ENCODE measurements around the gene CNPY3. TPM values are rescaled to one million over a fixed set of nuclear protein-coding genes. Genes with fewer than 3 reads are reported as not detected.

Gene CNPY3
- polyA plus RNA-seq, 1 of the 3 experiments (the other 2 are of a cell fraction): 77.5 TPM

GRCh38 chr6:42890311-42891198 is 38.7 kb upstream of the CNPY3 start:
- H3K27me3 ChIP-seq (ENCODE audit: insufficient read depth): no peaks in the 10 kb centered on the region
- peak overlapping the region; percentile 97 to 99 for H3K27ac ChIP-seq (ENCODE audit: low read depth in 2 of 2, low read length in 1 of 2)
- TF ChIP-seq, protein P1, sequence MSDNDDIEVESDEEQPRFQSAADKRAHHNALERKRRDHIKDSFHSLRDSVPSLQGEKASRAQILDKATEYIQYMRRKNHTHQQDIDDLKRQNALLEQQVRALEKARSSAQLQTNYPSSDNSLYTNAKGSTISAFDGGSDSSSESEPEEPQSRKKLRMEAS (IDR thresholded peaks at IDR 0.05; ENCODE audit: low read depth): peak; percentile 79
- TF ChIP-seq RFX5 (IDR thresholded peaks at IDR 0.05; ENCODE audit: low read length): no peak
- peak; percentile 87 for TF ChIP-seq MXI1 (IDR thresholded peaks at IDR 0.05; ENCODE audit: low read depth, low read length)
- TF ChIP-seq SMC3 (IDR thresholded peaks at IDR 0.05; ENCODE audit: low read depth, low read length): no peak
- no peak for TF ChIP-seq FOSL2 (IDR thresholded peaks at IDR 0.05; ENCODE audit: borderline replicate concordance, low read depth)
- peak; percentile 91 for TF ChIP-seq POLR2AphosphoS5 (IDR thresholded peaks at IDR 0.05; ENCODE audit: low read depth, low read length)
- TF ChIP-seq SIN3A (IDR thresholded peaks at IDR 0.05; ENCODE audit: borderline replicate concordance, low read depth, low read length): peak; percentile 58; the same call in 1 of the 2 replicates
- TF ChIP-seq TAF1 (IDR thresholded peaks at IDR 0.05; ENCODE audit: borderline replicate concordance, low read depth, low read length): peak; percentile 89
- peak; percentile 79 for TF ChIP-seq CHD2 (IDR thresholded peaks at IDR 0.05; ENCODE audit: low read length, partially characterized antibody)
- peak; percentile 78 for TF ChIP-seq GABPA (IDR thresholded peaks at IDR 0.05; ENCODE audit: low read depth)
- peak; percentile 19; the same call in 1 of the 2 replicates for TF ChIP-seq PBX3 (IDR thresholded peaks at IDR 0.05)
- TF ChIP-seq, protein P2, sequence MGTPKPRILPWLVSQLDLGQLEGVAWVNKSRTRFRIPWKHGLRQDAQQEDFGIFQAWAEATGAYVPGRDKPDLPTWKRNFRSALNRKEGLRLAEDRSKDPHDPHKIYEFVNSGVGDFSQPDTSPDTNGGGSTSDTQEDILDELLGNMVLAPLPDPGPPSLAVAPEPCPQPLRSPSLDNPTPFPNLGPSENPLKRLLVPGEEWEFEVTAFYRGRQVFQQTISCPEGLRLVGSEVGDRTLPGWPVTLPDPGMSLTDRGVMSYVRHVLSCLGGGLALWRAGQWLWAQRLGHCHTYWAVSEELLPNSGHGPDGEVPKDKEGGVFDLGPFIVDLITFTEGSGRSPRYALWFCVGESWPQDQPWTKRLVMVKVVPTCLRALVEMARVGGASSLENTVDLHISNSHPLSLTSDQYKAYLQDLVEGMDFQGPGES (IDR thresholded peaks at IDR 0.05; ENCODE audit: low read depth, low read length): peak; percentile 26; the same call in 1 of the 2 replicates
- peak; percentile 11; the same call in 1 of the 2 replicates for TF ChIP-seq RCOR1 (IDR thresholded peaks at IDR 0.05; ENCODE audit: low read length)
- peak; percentile 36; the same call in 1 of the 2 replicates for TF ChIP-seq ZBTB33 (IDR thresholded peaks at IDR 0.05; ENCODE audit: borderline replicate concordance, low read depth)
- peak; percentile 78 for TF ChIP-seq ELF1 (IDR thresholded peaks at IDR 0.05)
- TF ChIP-seq NRF1 (IDR thresholded peaks at IDR 0.05; ENCODE audit: low read depth, low read length): no peak
- 0 out of 2 replicates have a peak, but pooled peaks have one; percentile 63 for TF ChIP-seq YY1 (IDR thresholded peaks at IDR 0.05; ENCODE audit: low read depth)
- ChIA-PET POLR2A (interaction anchor here (0.6 to 2.3 kb wide), 9 partner anchors 9 to 529 kb away, joined by 3 to 18 read pairs (median 4); partner anchors contain the start of genes KLC4, KLHDC3, MRPL2 and PEX6), CTCF (interaction anchor here (1.0 to 1.5 kb wide), 2 partner anchors 11 to 253 kb away, joined by 3 to 5 read pairs; no protein-coding TSS in a partner anchor)
- H3K9ac ChIP-seq: peak overlapping the region; percentile 99
- no peaks in the 10 kb centered on the region for H3K9me2 ChIP-seq
- DNase-seq: peak; percentile 96
- no peaks in the 10 kb centered on the region for H4K20me1 ChIP-seq (ENCODE audit: insufficient read depth)
- H3K9me3 ChIP-seq: no peaks in the 10 kb centered on the region
- H3K4me3 ChIP-seq (ENCODE audit: low read depth in 2 of 2, low read length in 1 of 2): peak overlapping the region; percentile 82 to 84
- peaks cover 23% of the 10 kb centered on the region; the same call in 1 of the 2 replicates for H3K79me2 ChIP-seq (ENCODE audit: insufficient read depth)
- peak overlapping the region; percentile 95 for H2AFZ ChIP-seq (ENCODE audit: low read depth)
- peaks cover 5 to 23% of the 10 kb centered on the region in 2 experiments for H3K36me3 ChIP-seq (replicated peaks in 1 of 2; ENCODE audit: control insufficient read depth in 1 of 2, insufficient read depth in 2 of 2, low read length in 1 of 2)
- peaks cover 5 to 6% of the 10 kb centered on the region in 2 experiments; a peak in 2 of 4 replicates for H3K4me1 ChIP-seq (ENCODE audit: control insufficient read depth in 1 of 2, insufficient read depth in 2 of 2, low read depth in 1 of 2, low read length in 1 of 2)
- 3% methylated on average over 24 of the region's 63 CpGs for WGBS (ENCODE audit: low lambda C conversion rate)
- H3K4me2 ChIP-seq: peak overlapping the region; percentile 93
- peaks cover 26% of the 10 kb centered on the region for H3F3A ChIP-seq (replicated peaks; ENCODE audit: insufficient read depth)
